HepG2 (cell line): ENCODE results near the gene LRP1-AS. TPM values are rescaled to one million over a fixed set of nuclear protein-coding genes. Genes with fewer than 3 reads are reported as not detected.

ENCODE experiments used
- AKAP8 ChIP-seq: sonication (generic); formaldehyde crosslinking; IDR thresholded peaks from 2 replicates; pipeline ENCODE4 v1.5.1; 2020; ENCODE audit warnings: mild to moderate bottlenecking, missing genetic modification reagents
- CBFB ChIP-seq: sonication (generic); formaldehyde crosslinking; IDR thresholded peaks from 2 replicates; pipeline ENCODE4 v1.4.0; 2020; ENCODE audit warnings: missing genetic modification reagents
- GLMP ChIP-seq: sonication (generic); formaldehyde crosslinking; IDR thresholded peaks from 2 replicates; pipeline ENCODE4 v1.9.0; 2021; ENCODE audit warnings: missing genetic modification reagents, mild to moderate bottlenecking, borderline replicate concordance
- HNRNPUL1 ChIP-seq: fragments of 200-400 bp; formaldehyde crosslinking; IDR thresholded peaks from 2 replicates; pipeline ENCODE4 v1.6.1; 2017; ENCODE audit warnings: low read depth, mild to moderate bottlenecking, low read length, moderate library complexity
- PITX1 ChIP-seq: sonication (generic); formaldehyde crosslinking; IDR thresholded peaks from 2 replicates; pipeline ENCODE4 v1.5.1; 2020; ENCODE audit warnings: mild to moderate bottlenecking, missing genetic modification reagents
- RNF219 ChIP-seq: sonication (generic); formaldehyde crosslinking; IDR thresholded peaks from 2 replicates; pipeline ENCODE4 v1.5.0; 2020; ENCODE audit warnings: mild to moderate bottlenecking, missing genetic modification reagents
- SNAI1 ChIP-seq: sonication (generic); formaldehyde crosslinking; IDR thresholded peaks from 2 replicates; pipeline ENCODE4 v1.5.0; 2020; ENCODE audit warnings: mild to moderate bottlenecking, missing genetic modification reagents, borderline replicate concordance
- SNAPC5 ChIP-seq: sonication (generic); formaldehyde crosslinking; IDR thresholded peaks from 2 replicates; pipeline ENCODE4 v1.8.1; 2023; ENCODE audit warnings: mild to moderate bottlenecking, missing genetic modification reagents, borderline replicate concordance
- SRY ChIP-seq: sonication (generic); formaldehyde crosslinking; IDR thresholded peaks from 2 replicates; pipeline ENCODE4 v1.8.0; 2022; ENCODE audit warnings: mild to moderate bottlenecking, missing genetic modification reagents
- SSRP1 ChIP-seq: IDR thresholded peaks from 2 replicates; pipeline ENCODE4 v1.6.1; 2016; ENCODE audit warnings: control low read depth
- TCF12 ChIP-seq, 2 experiments: fragments of 450-650 bp in 1 of 2; sonication (generic) in 1 of 2; formaldehyde crosslinking in 1 of 2; IDR thresholded peaks; 2 replicates each; pipeline versions ENCODE4 v1.6.1 to v1.8.0; 2017 to 2022; ENCODE audit warnings: antibody characterized with exemption in 1 of 2, mild to moderate bottlenecking in 1 of 2, missing genetic modification reagents in 1 of 2, moderate library complexity in 1 of 2
- TEF ChIP-seq: sonication (generic); formaldehyde crosslinking; IDR thresholded peaks from 2 replicates; pipeline ENCODE4 v1.5.0; 2020; ENCODE audit warnings: missing genetic modification reagents
- TGIF2 ChIP-seq: IDR thresholded peaks from 2 replicates; pipeline ENCODE4 v1.6.1; 2016; ENCODE audit warnings: control low read depth, missing compliant biosample characterization
- TOE1 ChIP-seq: sonication (generic); formaldehyde crosslinking; IDR thresholded peaks from 2 replicates; pipeline ENCODE4 v1.4.0; 2020; ENCODE audit warnings: mild to moderate bottlenecking, missing genetic modification reagents
- ZFP90 ChIP-seq: sonication (generic); formaldehyde crosslinking; IDR thresholded peaks from 2 replicates; pipeline ENCODE4 v1.8.0; 2022; ENCODE audit warnings: missing genetic modification reagents, mild to moderate bottlenecking, inconsistent platforms, borderline replicate concordance
- ZFP91 ChIP-seq: sonication (generic); formaldehyde crosslinking; IDR thresholded peaks from 2 replicates; pipeline ENCODE4 v1.9.0; 2022; ENCODE audit warnings: missing genetic modification reagents, mild to moderate bottlenecking, borderline replicate concordance
- ZNF296 ChIP-seq: sonication (generic); formaldehyde crosslinking; conservative IDR thresholded peaks from 2 replicates; pipeline ENCODE4 v1.5.0; 2020; ENCODE audit warnings: mild to moderate bottlenecking, missing genetic modification reagents
- ZNF350 ChIP-seq: sonication (generic); formaldehyde crosslinking; IDR thresholded peaks from 2 replicates; pipeline ENCODE4 v1.4.0; 2020; ENCODE audit warnings: mild to moderate bottlenecking, low read depth, missing genetic modification reagents, borderline replicate concordance
- ZNF496 ChIP-seq: sonication (generic); formaldehyde crosslinking; IDR thresholded peaks from 2 replicates; pipeline ENCODE4 v1.8.1; 2023; ENCODE audit warnings: mild to moderate bottlenecking, moderate library complexity, missing genetic modification reagents; ENCODE audit not compliant: insufficient replicate concordance
- ZNF512 ChIP-seq: sonication (generic); formaldehyde crosslinking; IDR thresholded peaks from 2 replicates; pipeline ENCODE4 v1.4.0; 2020; ENCODE audit warnings: mild to moderate bottlenecking, missing genetic modification reagents
- ZNF792 ChIP-seq: IDR thresholded peaks from 2 replicates; pipeline ENCODE4 v1.6.1; 2016
- ZNF816 ChIP-seq: sonication (generic); formaldehyde crosslinking; IDR thresholded peaks from 2 replicates; pipeline ENCODE4 v1.8.0; 2022; ENCODE audit warnings: missing genetic modification reagents, mild to moderate bottlenecking, borderline replicate concordance
- polyA plus RNA-seq, 8 experiments: library from polyadenylated mRNA; depleted of rRNA in 3 of 8; stranded (reverse) in 7 of 8; unstranded in 1 of 8; fragments of >200 nt; fragmentation: Illumina TruSeq in 4 of 8; extraction: Trizol in 4 of 8; gene quantifications; 2 replicates each; pipeline versions ENCODE4 v1.2.1 to v1.2.3, GENCODE V29; 2011 to 2016; ENCODE audit warnings: low read depth in 4 of 8, missing spikeins in 1 of 8, mixed read lengths in 1 of 8; ENCODE audit not compliant: insufficient read depth in 1 of 8
- total RNA-seq, 5 experiments: library from RNA; depleted of rRNA; stranded (reverse); fragments of >200 nt; fragmentation: Illumina TruSeq; extraction: Trizol; gene quantifications; 2 replicates each; pipeline ENCODE4 v1.2.3, GENCODE V29; 2016; ENCODE audit warnings: low read depth in 1 of 5

Gene LRP1-AS
- total and polyA plus RNA-seq, 2 of the 13 experiments (the other 11 are each of a cell fraction or from before 2014, with no cell fraction given), result 0.20 TPM; not detected in 1

GRCh38 chr12:57127101-57127725 lies 20.2 kb downstream of the LRP1-AS start (continued):
- TF ChIP-seq ZFP90 (CRISPR knock-in tag) (no peak), ZNF296 (CRISPR knock-in tag) (no peak), GLMP (CRISPR knock-in tag) (no peak), PITX1 (CRISPR knock-in tag) (peak; percentile 39; the same call in 1 of the 2 replicates), RNF219 (CRISPR knock-in tag) (no peak), SSRP1 (CRISPR knock-in tag) (no peak), ZNF816 (CRISPR knock-in tag) (0 out of 2 replicates have a peak, but pooled peaks have one; percentile 19), SRY (CRISPR knock-in tag) (no peak), ZNF512 (CRISPR knock-in tag) (no peak), TCF12 (IDR thresholded peaks at IDR 0.05) (no peak), TCF12 (CRISPR knock-in tag; IDR thresholded peaks at IDR 0.05) (no peak), ZNF350 (CRISPR knock-in tag) (no peak), SNAPC5 (no peak), TEF (no peak), ZFP91 (CRISPR knock-in tag) (no peak; the same call in 1 of the 2 replicates), ZNF792 (CRISPR knock-in tag) (no peak; the same call in 1 of the 2 replicates), HNRNPUL1 (no peak), ZNF496 (CRISPR knock-in tag) (no peak), AKAP8 (CRISPR knock-in tag) (peak; percentile 70; the same call in 1 of the 2 replicates), TOE1 (no peak), SNAI1 (CRISPR knock-in tag) (no peak), TGIF2 (CRISPR knock-in tag) (peak; percentile 10; the same call in 1 of the 2 replicates), CBFB (CRISPR knock-in tag) (no peak)
